SK-N-SH (cell line): Measurements from ENCODE around the gene SLC49A3. TPM values are rescaled to one million over a fixed set of nuclear protein-coding genes. Genes with fewer than 3 reads are reported as not detected.

Source experiments
- CTCF ChIA-PET: fragments of 300-600, 350-600 bp; formaldehyde crosslinking; extraction: SDS; loops from one replicate; lab custom pipeline; 2021; lab: Yijun Ruan, JAX
- POLR2A ChIA-PET: fragments of 350-600 bp; sonication (Branson Sonifier 250); formaldehyde crosslinking; extraction: SDS; loops from one replicate; lab custom pipeline; 2020; ENCODE audit warnings: antibody characterized with exemption, inconsistent platforms; lab: Yijun Ruan, JAX
- DNase-seq: peaks from one replicate; pipeline ENCODE4 v3.0.0; 2012
- H2AFZ ChIP-seq: fragments of 200-600 bp; sonication (generic); 2 replicates; pipeline ENCODE4 v1.8.1; 2016; ENCODE audit warnings: antibody characterized with exemption, mild to moderate bottlenecking, low read depth
- H3F3A ChIP-seq: fragments of 200-600 bp; sonication (generic); replicated peaks from 2 replicates; pipeline ENCODE3; 2016; ENCODE audit warnings: antibody characterized with exemption, mild to moderate bottlenecking; ENCODE audit not compliant: insufficient read depth
- H3K27ac ChIP-seq, 2 experiments: fragments of 200-500 bp in 1 of 2; fragments of 200-600 bp in 1 of 2; sonication (Bioruptor generic) in 1 of 2; sonication (generic), shearing (Covaris generic) in 1 of 2; 2 replicates each; pipeline versions ENCODE4 v1.5.1 to v1.6.1; 2014 to 2016; ENCODE audit warnings: low read depth in 2 of 2, inconsistent platforms in 1 of 2, low read length in 1 of 2, mild to moderate bottlenecking in 1 of 2, mixed read lengths in 1 of 2
- H3K27me3 ChIP-seq: fragments of 200-600 bp; sonication (generic), shearing (Covaris generic); 2 replicates; pipeline ENCODE4 v1.6.1; 2016; ENCODE audit warnings: mixed run types; ENCODE audit not compliant: insufficient read depth
- H3K36me3 ChIP-seq, 2 experiments: fragments of 200-500 bp in 1 of 2; fragments of 200-600 bp in 1 of 2; sonication (Bioruptor generic) in 1 of 2; sonication (generic) in 1 of 2; replicated peaks in 1 of 2; 2 replicates each; pipeline versions ENCODE3 to v1.5.1; 2014 to 2016; ENCODE audit warnings: low read length in 1 of 2, mild to moderate bottlenecking in 1 of 2; ENCODE audit not compliant: insufficient read depth in 2 of 2, control insufficient read depth in 1 of 2
- H3K4me1 ChIP-seq, 2 experiments: fragments of 200-500 bp in 1 of 2; fragments of 200-600 bp in 1 of 2; sonication (Bioruptor generic) in 1 of 2; sonication (generic), shearing (Covaris generic) in 1 of 2; 2 replicates each; pipeline versions ENCODE4 v1.5.1 to v1.6.1; 2014 to 2016; ENCODE audit warnings: low read depth in 1 of 2, low read length in 1 of 2, mixed run types in 1 of 2; ENCODE audit not compliant: insufficient read depth in 2 of 2, control insufficient read depth in 1 of 2
- H3K4me2 ChIP-seq: fragments of 200-600 bp; sonication (generic), shearing (Covaris generic); 2 replicates; pipeline ENCODE4 v1.6.1; 2017; ENCODE audit warnings: mixed run types
- H3K4me3 ChIP-seq, 2 experiments: fragments of 200-500 bp in 1 of 2; fragments of 200-600 bp in 1 of 2; sonication (Bioruptor generic) in 1 of 2; sonication (generic), shearing (Covaris generic) in 1 of 2; 2 replicates each; pipeline versions ENCODE4 v1.5.1 to v1.8.1; 2014 to 2016; ENCODE audit warnings: low read depth in 2 of 2, inconsistent platforms in 1 of 2, low read length in 1 of 2, mild to moderate bottlenecking in 1 of 2, mixed read lengths in 1 of 2, moderate library complexity in 1 of 2
- H3K79me2 ChIP-seq: fragments of 200-600 bp; sonication (generic); 2 replicates; pipeline ENCODE4 v1.8.1; 2017; ENCODE audit warnings: mild to moderate bottlenecking; ENCODE audit not compliant: insufficient read depth
- H3K9ac ChIP-seq: fragments of 200-600 bp; sonication (generic); 2 replicates; pipeline ENCODE4 v1.6.1; 2017; ENCODE audit warnings: mixed run types
- H3K9me2 ChIP-seq: fragments of 200-600 bp; sonication (generic); 2 replicates; pipeline ENCODE4 v1.6.1; 2017; ENCODE audit warnings: mixed run types
- H3K9me3 ChIP-seq: fragments of 200-600 bp; sonication (generic); 2 replicates; pipeline ENCODE4 v1.6.1; 2017; ENCODE audit warnings: mixed run types, mild to moderate bottlenecking, moderate library complexity
- H4K20me1 ChIP-seq: fragments of 200-600 bp; sonication (generic); 2 replicates; pipeline ENCODE4 v1.6.1; 2017; ENCODE audit warnings: mild to moderate bottlenecking, mixed run types; ENCODE audit not compliant: insufficient read depth
- CHD2 ChIP-seq: fragments of 150-350 bp; IDR thresholded peaks from 2 replicates; pipeline ENCODE4 v1.6.1; 2018; ENCODE audit warnings: low read length; ENCODE audit not compliant: partially characterized antibody
- CTCF ChIP-seq: fragments of 200-600 bp; sonication (generic); IDR thresholded peaks from 2 replicates; pipeline ENCODE4 v1.6.1; 2017; ENCODE audit warnings: antibody characterized with exemption, mild to moderate bottlenecking, moderate library complexity
- ELF1 ChIP-seq: IDR thresholded peaks from 2 replicates; pipeline ENCODE4 v1.4.0; 2012
- EP300 ChIP-seq, 2 experiments: IDR thresholded peaks; 2 replicates each; pipeline versions ENCODE4 v1.4.0 to v1.6.1; 2012; ENCODE audit warnings: borderline replicate concordance in 1 of 2, low read depth in 1 of 2, low read length in 1 of 2
- FOXM1 ChIP-seq: IDR thresholded peaks from 2 replicates; pipeline ENCODE4 v1.4.0; 2012; ENCODE audit warnings: low read depth, mild to moderate bottlenecking
- GATA2 ChIP-seq: sonication (generic); formaldehyde crosslinking; IDR thresholded peaks from 2 replicates; pipeline ENCODE4 v1.5.0; 2020; ENCODE audit warnings: mild to moderate bottlenecking, missing genetic modification reagents
- IRF3 ChIP-seq: fragments of 150-350 bp; IDR thresholded peaks from 2 replicates; pipeline ENCODE4 v1.6.1; 2016; ENCODE audit warnings: mild to moderate bottlenecking, low read depth, low read length
- JUND ChIP-seq: IDR thresholded peaks from 2 replicates; pipeline ENCODE4 v1.4.0; 2012
- NFIC ChIP-seq: IDR thresholded peaks from 2 replicates; pipeline ENCODE4 v1.4.0; 2012; ENCODE audit warnings: borderline replicate concordance
- RAD21 ChIP-seq: IDR thresholded peaks from 2 replicates; pipeline ENCODE4 v1.6.1; 2012; ENCODE audit warnings: mild to moderate bottlenecking, low read length
- RCOR1 ChIP-seq: fragments of 150-350 bp; IDR thresholded peaks from 2 replicates; pipeline ENCODE4 v1.6.1; 2017; ENCODE audit warnings: antibody characterized with exemption, low read length
- REST ChIP-seq: IDR thresholded peaks from 2 replicates; pipeline ENCODE4 v1.6.1; 2012; ENCODE audit warnings: mild to moderate bottlenecking, low read depth, low read length, moderate library complexity
- RFX5 ChIP-seq: IDR thresholded peaks from 2 replicates; pipeline ENCODE4 v1.6.1; 2012; ENCODE audit warnings: mild to moderate bottlenecking, improper control_type of control experiment, low read length
- TAF1 ChIP-seq: IDR thresholded peaks from 2 replicates; pipeline ENCODE4 v1.6.1; 2012; ENCODE audit warnings: low read depth, mild to moderate bottlenecking, low read length, moderate library complexity, borderline replicate concordance
- TCF12 ChIP-seq: IDR thresholded peaks from 2 replicates; pipeline ENCODE4 v1.4.0; 2012
- YY1 ChIP-seq: IDR thresholded peaks from 2 replicates; pipeline ENCODE4 v1.4.0; 2012; ENCODE audit warnings: low read depth, mild to moderate bottlenecking
- WGBS: methylation state at CpG from one replicate; pipeline ENCODE4 v1.1.6; 2017; ENCODE audit warnings: low lambda C conversion rate; 5-methylcytosine and 5-hydroxymethylcytosine counted together
- polyA plus RNA-seq, 3 experiments: library from polyadenylated mRNA; depleted of rRNA; stranded (reverse); fragments of >200 nt; gene quantifications; 2 replicates each; pipeline ENCODE4 v1.2.3, GENCODE V29; 2012
- TF ChIP-seq, protein P1 (sequence below): IDR thresholded peaks from 2 replicates; pipeline ENCODE4 v1.4.0; 2012; ENCODE audit warnings: low read depth
- TF ChIP-seq, protein P2 (sequence below): IDR thresholded peaks from 2 replicates; pipeline ENCODE4 v1.4.0; 2012; ENCODE audit warnings: low read depth, borderline replicate concordance
- TF ChIP-seq, protein P3 (sequence below): fragments of 150-350 bp; IDR thresholded peaks from 2 replicates; pipeline ENCODE4 v1.6.1; 2017; ENCODE audit warnings: antibody characterized with exemption, low read length, low read depth, borderline replicate concordance

SLC49A3 gene
- polyA plus RNA-seq, 1 of the 3 experiments (the other 2 are of a cell fraction): 0.05 TPM

DNA sequence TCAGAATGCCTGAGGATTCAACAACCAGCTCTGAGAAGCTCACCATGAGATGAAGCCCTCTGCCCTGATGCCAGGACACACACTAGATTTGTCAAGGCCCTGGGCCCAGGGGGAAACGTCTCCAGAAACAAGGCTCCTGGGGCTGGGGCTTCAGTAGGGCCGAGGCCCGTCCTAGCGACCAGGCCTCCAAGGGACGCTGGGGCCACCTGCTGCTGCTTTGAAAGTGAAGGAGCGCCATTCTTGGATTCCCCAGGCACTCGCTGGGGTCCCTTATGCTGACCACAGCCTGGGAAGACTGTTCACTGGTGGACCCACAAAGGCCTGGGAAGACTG is 39.7 kb downstream of the SLC49A3 start:
- no peaks in the 10 kb centered on the region for H3K79me2 ChIP-seq
- no peaks in the 10 kb centered on the region for H3K9me2 ChIP-seq
- H3K27me3 ChIP-seq: peaks cover 13% of the 10 kb centered on the region; the same call in 1 of the 2 replicates
- H3F3A ChIP-seq: no peaks in the 10 kb centered on the region
- H3K9me3 ChIP-seq: no peaks in the 10 kb centered on the region
- POLR2A ChIA-PET: no interaction called here
- CTCF ChIA-PET: interaction anchor here (0.8 to 1.0 kb wide), 2 partner anchors 15 to 31 kb away, joined by 3 to 4 read pairs; no protein-coding TSS in a partner anchor
- H3K4me3 ChIP-seq: no peak overlapping the region
- H2AFZ ChIP-seq: no peak overlapping the region
- H3K27ac ChIP-seq: no peak overlapping the region
- H3K4me2 ChIP-seq: no peak overlapping the region
- TF ChIP-seq RCOR1 (no peak), CHD2 (no peak), TCF12 (no peak)
- TF ChIP-seq, all 33 proteins: peak for 0
- Histone ChIP-seq H3K9ac (no peak overlapping the region), H3K36me3 (no peaks in the 10 kb centered on the region), H3K4me1 (peaks cover 0 to 2% of the 10 kb centered on the region in 2 experiments; a peak in 1 of 4 replicates), H4K20me1 (no peaks in the 10 kb centered on the region)
- no peak for DNase-seq
- 66% methylated on average over 4 of the region's 7 CpGs for WGBS

DNA sequence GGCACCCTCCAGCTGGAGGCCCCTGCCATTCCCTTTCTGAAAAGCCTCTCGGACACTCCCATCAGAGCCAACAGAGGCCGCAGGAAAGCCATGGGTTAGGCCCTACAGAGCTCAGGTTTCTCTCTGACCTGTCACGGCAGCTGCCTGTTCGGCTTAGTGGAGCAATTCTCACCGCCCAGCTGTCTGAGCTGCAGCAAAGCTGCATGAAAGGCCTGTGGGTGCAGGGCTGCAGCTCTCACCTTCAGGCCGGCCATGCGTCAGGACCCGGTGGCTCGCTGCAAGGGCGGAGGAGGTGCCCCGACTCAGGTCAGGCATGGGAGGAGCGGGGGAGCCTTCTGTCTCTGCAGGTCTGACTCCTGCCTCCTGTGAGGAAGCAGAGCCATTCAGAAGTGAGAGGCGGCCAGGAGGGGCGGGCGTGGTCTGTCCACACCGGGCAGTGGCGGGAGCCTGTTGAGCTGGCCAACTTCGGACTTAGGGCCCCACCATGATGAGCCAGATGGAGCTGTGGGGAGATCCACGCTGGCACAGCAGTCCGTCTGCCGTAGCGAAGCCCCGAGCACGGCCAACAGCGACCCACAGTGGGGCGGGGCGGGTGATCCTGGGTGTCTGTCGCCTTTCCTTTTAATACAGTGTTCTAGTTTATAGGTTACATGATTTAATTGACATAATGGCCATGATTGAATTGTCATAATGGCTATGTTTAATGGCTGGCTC is 40.2 kb downstream of the SLC49A3 start:
- ChIA-PET POLR2A (no interaction called here), CTCF (interaction anchor here (0.8 to 1.2 kb wide), 3 partner anchors 14 to 46 kb away, joined by 3 to 4 read pairs (median 4); no protein-coding TSS in a partner anchor)
- WGBS: 59% methylated on average over 3 of the region's 28 CpGs
- TF ChIP-seq FOXM1: no peak
- no peak for TF ChIP-seq JUND
- TF ChIP-seq, protein P1, sequence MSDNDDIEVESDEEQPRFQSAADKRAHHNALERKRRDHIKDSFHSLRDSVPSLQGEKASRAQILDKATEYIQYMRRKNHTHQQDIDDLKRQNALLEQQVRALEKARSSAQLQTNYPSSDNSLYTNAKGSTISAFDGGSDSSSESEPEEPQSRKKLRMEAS: no peak
- TF ChIP-seq IRF3: no peak
- no peak for TF ChIP-seq RCOR1
- no peak for TF ChIP-seq NFIC
- no peak for TF ChIP-seq EP300 (IDR thresholded peaks at IDR 0.05; ENCODE audit: borderline replicate concordance in 1 of 2, low read depth in 1 of 2, low read length in 1 of 2)
- TF ChIP-seq CTCF: no peak
- no peak for TF ChIP-seq CHD2
- TF ChIP-seq, protein P2, sequence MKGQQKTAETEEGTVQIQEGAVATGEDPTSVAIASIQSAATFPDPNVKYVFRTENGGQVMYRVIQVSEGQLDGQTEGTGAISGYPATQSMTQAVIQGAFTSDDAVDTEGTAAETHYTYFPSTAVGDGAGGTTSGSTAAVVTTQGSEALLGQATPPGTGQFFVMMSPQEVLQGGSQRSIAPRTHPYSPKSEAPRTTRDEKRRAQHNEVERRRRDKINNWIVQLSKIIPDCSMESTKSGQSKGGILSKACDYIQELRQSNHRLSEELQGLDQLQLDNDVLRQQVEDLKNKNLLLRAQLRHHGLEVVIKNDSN: no peak
- TF ChIP-seq, protein P3, sequence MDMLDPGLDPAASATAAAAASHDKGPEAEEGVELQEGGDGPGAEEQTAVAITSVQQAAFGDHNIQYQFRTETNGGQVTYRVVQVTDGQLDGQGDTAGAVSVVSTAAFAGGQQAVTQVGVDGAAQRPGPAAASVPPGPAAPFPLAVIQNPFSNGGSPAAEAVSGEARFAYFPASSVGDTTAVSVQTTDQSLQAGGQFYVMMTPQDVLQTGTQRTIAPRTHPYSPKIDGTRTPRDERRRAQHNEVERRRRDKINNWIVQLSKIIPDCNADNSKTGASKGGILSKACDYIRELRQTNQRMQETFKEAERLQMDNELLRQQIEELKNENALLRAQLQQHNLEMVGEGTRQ: no peak
- no peak for TF ChIP-seq TAF1
- TF ChIP-seq REST: no peak
- TF ChIP-seq ELF1: no peak
- TF ChIP-seq YY1: no peak
- TF ChIP-seq RAD21: no peak
- no peak for TF ChIP-seq RFX5
- TF ChIP-seq GATA2 (CRISPR knock-in tag): no peak

More for the DNA sequence above, 40.2 kb downstream of the SLC49A3 start:
- Histone ChIP-seq H3K36me3 (no peaks in the 10 kb centered on the region), H3K4me3 (no peak overlapping the region), H4K20me1 (no peaks in the 10 kb centered on the region), H3K79me2 (no peaks in the 10 kb centered on the region), H3K9me2 (no peaks in the 10 kb centered on the region), H3F3A (no peaks in the 10 kb centered on the region), H3K4me1 (peaks cover 0 to 2% of the 10 kb centered on the region in 2 experiments; a peak in 1 of 4 replicates), H3K9ac (no peak overlapping the region), H3K27me3 (peaks cover 13% of the 10 kb centered on the region; the same call in 1 of the 2 replicates), H3K9me3 (no peaks in the 10 kb centered on the region), H3K4me2 (no peak overlapping the region), H3K27ac (no peak overlapping the region), H2AFZ (no peak overlapping the region)
- no peak for DNase-seq
